ENCODE measurements around the gene ABHD3. TPM values are rescaled to one million over a fixed set of nuclear protein-coding genes. Genes with fewer than 3 reads are reported as not detected.
"Not testable (repeated sequence)": the region's sequence is repeated elsewhere in the genome, so short reads cannot be mapped to it uniquely, and the experiment has no call there.

ABHD3 gene
- total RNA-seq, 1 experiment from 2014 or later, result 45.4 TPM

- Histone ChIP-seq H3K9me3 (ENCODE audit: low read depth, low read length, poor library complexity, severe bottlenecking) (no peaks in the 10 kb centered on the region), H3K36me3 (ENCODE audit: insufficient read depth, low read length, poor library complexity, severe bottlenecking) (peaks cover 2% of the 10 kb centered on the region), H3K4me3 (ENCODE audit: low read depth, low read length, poor library complexity, severe bottlenecking) (no peak overlapping the region), H3K27ac (ENCODE audit: low read depth, low read length, poor library complexity, severe bottlenecking) (no peak overlapping the region), H3K4me1 (ENCODE audit: insufficient read depth, low read length, poor library complexity, severe bottlenecking) (no peaks in the 10 kb centered on the region), H3K27me3 (replicated peaks; ENCODE audit: insufficient read depth, low read depth, low read length, poor library complexity) (no peaks in the 10 kb centered on the region)
- POLR2A ChIA-PET (ENCODE audit: low non-redundant PET), result no interaction called here
- TF ChIP-seq EZH2 (IDR thresholded peaks at IDR 0.05; ENCODE audit: borderline replicate concordance, low read depth, low read length, poor library complexity, severe bottlenecking), result no peak
- TF ChIP-seq, protein P1, sequence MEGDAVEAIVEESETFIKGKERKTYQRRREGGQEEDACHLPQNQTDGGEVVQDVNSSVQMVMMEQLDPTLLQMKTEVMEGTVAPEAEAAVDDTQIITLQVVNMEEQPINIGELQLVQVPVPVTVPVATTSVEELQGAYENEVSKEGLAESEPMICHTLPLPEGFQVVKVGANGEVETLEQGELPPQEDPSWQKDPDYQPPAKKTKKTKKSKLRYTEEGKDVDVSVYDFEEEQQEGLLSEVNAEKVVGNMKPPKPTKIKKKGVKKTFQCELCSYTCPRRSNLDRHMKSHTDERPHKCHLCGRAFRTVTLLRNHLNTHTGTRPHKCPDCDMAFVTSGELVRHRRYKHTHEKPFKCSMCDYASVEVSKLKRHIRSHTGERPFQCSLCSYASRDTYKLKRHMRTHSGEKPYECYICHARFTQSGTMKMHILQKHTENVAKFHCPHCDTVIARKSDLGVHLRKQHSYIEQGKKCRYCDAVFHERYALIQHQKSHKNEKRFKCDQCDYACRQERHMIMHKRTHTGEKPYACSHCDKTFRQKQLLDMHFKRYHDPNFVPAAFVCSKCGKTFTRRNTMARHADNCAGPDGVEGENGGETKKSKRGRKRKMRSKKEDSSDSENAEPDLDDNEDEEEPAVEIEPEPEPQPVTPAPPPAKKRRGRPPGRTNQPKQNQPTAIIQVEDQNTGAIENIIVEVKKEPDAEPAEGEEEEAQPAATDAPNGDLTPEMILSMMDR (conservative IDR thresholded peaks at IDR 0.05; ENCODE audit: low read depth, low read length), result no peak
- BruUV-seq (replicated peaks), result no TSS peak
- CTCF ChIA-PET, result no interaction called here
- DNase-seq (ENCODE audit: low spot score), result no peak
- intact Hi-C loops (cut with micrococcal nuclease; ENCODE audit: unreplicated experiment), result no loop called here
Observed at GRCh38 chr18:21650311-21650710, 54.3 kb downstream of the ABHD3 start.

- H3K4me1 ChIP-seq (ENCODE audit: insufficient read depth, low read length, poor library complexity, severe bottlenecking); H3K9me3 ChIP-seq (ENCODE audit: low read depth, low read length, poor library complexity, severe bottlenecking); H3K36me3 ChIP-seq (ENCODE audit: insufficient read depth, low read length, poor library complexity, severe bottlenecking); H3K27ac ChIP-seq (ENCODE audit: low read depth, low read length, poor library complexity, severe bottlenecking); BruUV-seq (replicated peaks); DNase-seq (ENCODE audit: low spot score); H3K4me3 ChIP-seq (ENCODE audit: low read depth, low read length, poor library complexity, severe bottlenecking); H3K27me3 ChIP-seq (replicated peaks; ENCODE audit: insufficient read depth, low read depth, low read length, poor library complexity); intact Hi-C loops (cut with micrococcal nuclease; ENCODE audit: unreplicated experiment); CTCF ChIA-PET: not testable (repeated sequence)
- POLR2A ChIA-PET (ENCODE audit: low non-redundant PET), result interaction anchor here (0.7 kb wide), 1 partner anchor 107 kb away, joined by 4 read pairs; no protein-coding TSS in a partner anchor
Observed at GRCh38 chr18:21640375-21640774, 64.2 kb downstream of the ABHD3 start.

DNA sequence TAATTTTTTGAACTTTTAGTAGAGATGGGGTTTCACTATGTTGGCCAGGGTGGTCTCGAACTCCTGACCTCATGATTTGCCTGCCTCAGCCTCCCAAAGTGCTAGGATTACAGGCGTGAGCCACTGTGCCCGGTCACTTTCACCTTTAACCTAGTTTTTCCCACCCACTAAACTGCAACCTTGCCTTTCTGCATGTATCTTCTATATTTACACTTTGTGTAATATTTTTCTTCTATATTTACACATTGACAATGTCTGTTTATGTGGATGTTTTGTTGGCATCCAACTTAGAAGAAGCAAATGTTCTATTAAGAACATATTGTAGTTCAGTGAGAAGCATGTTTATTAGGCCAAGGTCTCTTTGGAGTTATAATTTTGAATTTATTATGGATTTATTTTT is 65.8 kb downstream of the ABHD3 start:
- POLR2A ChIA-PET (ENCODE audit: low non-redundant PET), result no interaction called here
- CTCF ChIA-PET, result no interaction called here
- TF ChIP-seq, protein P1 (conservative IDR thresholded peaks at IDR 0.05; ENCODE audit: low read depth, low read length), result no peak
- no peak for TF ChIP-seq EZH2 (IDR thresholded peaks at IDR 0.05; ENCODE audit: borderline replicate concordance, low read depth, low read length, poor library complexity, severe bottlenecking)
- no peak for DNase-seq (ENCODE audit: low spot score)
- no peaks in the 10 kb centered on the region for H3K27me3 ChIP-seq (replicated peaks; ENCODE audit: insufficient read depth, low read depth, low read length, poor library complexity)
- H3K4me3 ChIP-seq (ENCODE audit: low read depth, low read length, poor library complexity, severe bottlenecking), result no peak overlapping the region
- BruUV-seq (replicated peaks), result no TSS peak
- no peak overlapping the region for H3K27ac ChIP-seq (ENCODE audit: low read depth, low read length, poor library complexity, severe bottlenecking)
- H3K4me1 ChIP-seq (ENCODE audit: insufficient read depth, low read length, poor library complexity, severe bottlenecking), result no peaks in the 10 kb centered on the region
- H3K9me3 ChIP-seq (ENCODE audit: low read depth, low read length, poor library complexity, severe bottlenecking), result no peaks in the 10 kb centered on the region
- intact Hi-C loops (cut with micrococcal nuclease; ENCODE audit: unreplicated experiment), result no loop called here
- peaks cover 16% of the 10 kb centered on the region for H3K36me3 ChIP-seq (ENCODE audit: insufficient read depth, low read length, poor library complexity, severe bottlenecking)

GRCh38 chr18:21636769-21637168 is 67.8 kb downstream of the ABHD3 start:
- Histone ChIP-seq H3K36me3 (ENCODE audit: insufficient read depth, low read length, poor library complexity, severe bottlenecking) (peaks cover 25% of the 10 kb centered on the region), H3K27ac (ENCODE audit: low read depth, low read length, poor library complexity, severe bottlenecking) (no peak overlapping the region), H3K9me3 (ENCODE audit: low read depth, low read length, poor library complexity, severe bottlenecking) (no peaks in the 10 kb centered on the region), H3K27me3 (replicated peaks; ENCODE audit: insufficient read depth, low read depth, low read length, poor library complexity) (no peaks in the 10 kb centered on the region), H3K4me1 (ENCODE audit: insufficient read depth, low read length, poor library complexity, severe bottlenecking) (no peaks in the 10 kb centered on the region), H3K4me3 (ENCODE audit: low read depth, low read length, poor library complexity, severe bottlenecking) (no peak overlapping the region)
- DNase-seq (ENCODE audit: low spot score), result no peak
- TF ChIP-seq EZH2 (IDR thresholded peaks at IDR 0.05; ENCODE audit: borderline replicate concordance, low read depth, low read length, poor library complexity, severe bottlenecking), result no peak
- TF ChIP-seq, protein P1 (conservative IDR thresholded peaks at IDR 0.05; ENCODE audit: low read depth, low read length), result no peak
- CTCF ChIA-PET, result no interaction called here
- POLR2A ChIA-PET (ENCODE audit: low non-redundant PET), result no interaction called here
- BruUV-seq (replicated peaks), result no TSS peak
- intact Hi-C loops (cut with micrococcal nuclease; ENCODE audit: unreplicated experiment), result no loop called here

Data from A673 (cell line).